Suprapubic skin (tissue), 4 donors: ENCODE data around the gene SLC9A9. TPM values are rescaled to one million over a fixed set of nuclear protein-coding genes. Genes with fewer than 3 reads are reported as not detected.

Source experiments
- DNase-seq, 2 donors: peaks; one replicate each; pipeline ENCODE4 v3.0.0-alpha.2; 2019; ENCODE audit warnings: low spot score in 2 of 2
- H3K27ac ChIP-seq: fragments of 200-600 bp; sonication (generic); one replicate; pipeline ENCODE4 v1.5.1; 2019
- H3K27me3 ChIP-seq: fragments of 200-600 bp; sonication (generic); one replicate; pipeline ENCODE4 v1.5.1; 2019
- H3K36me3 ChIP-seq: fragments of 200-600 bp; sonication (generic); one replicate; pipeline ENCODE4 v1.5.1; 2019
- H3K4me1 ChIP-seq: fragments of 200-600 bp; sonication (generic); one replicate; pipeline ENCODE4 v1.5.1; 2019
- H3K4me3 ChIP-seq: fragments of 200-600 bp; sonication (generic); one replicate; pipeline ENCODE4 v1.5.1; 2019; ENCODE audit warnings: mild to moderate bottlenecking
- H3K9me3 ChIP-seq: fragments of 200-600 bp; sonication (generic); one replicate; pipeline ENCODE4 v1.5.1; 2019
- CTCF ChIP-seq, 2 donors: fragments of 200-600 bp in 1 of 2; fragments of 450-650 bp in 1 of 2; sonication (generic) in 1 of 2; IDR thresholded peaks; one replicate each; pipeline ENCODE4 v1.5.1; 2016 to 2019; ENCODE audit warnings: antibody characterized with exemption in 2 of 2, mild to moderate bottlenecking in 1 of 2, moderate library complexity in 1 of 2
- EP300 ChIP-seq: sonication (generic); formaldehyde crosslinking; IDR thresholded peaks from one replicate; pipeline ENCODE4 v1.6.1; 2017; ENCODE audit warnings: antibody characterized with exemption
- POLR2A ChIP-seq, 2 donors: fragments of 450-650 bp; IDR thresholded peaks; one replicate each; pipeline ENCODE4 v1.6.1; 2017; ENCODE audit warnings: antibody characterized with exemption in 2 of 2, mild to moderate bottlenecking in 2 of 2, moderate library complexity in 2 of 2
- POLR2AphosphoS5 ChIP-seq, 3 donors: sonication (generic); formaldehyde crosslinking; IDR thresholded peaks; one replicate each; pipeline ENCODE4 v1.6.1; 2017; ENCODE audit warnings: antibody characterized with exemption in 3 of 3
- WGBS: methylation state at CpG from one replicate; pipeline ENCODE4 v1.1.5; 2018; 5-methylcytosine and 5-hydroxymethylcytosine counted together
- total RNA-seq, 4 donors: library from RNA; depleted of rRNA; stranded (reverse); fragments of >200 nt; gene quantifications; one replicate each; pipeline ENCODE4 v1.1.0, GENCODE V29; 2016

The SLC9A9 gene
- total RNA-seq, 4 donors from 2014 or later, result 16.6 to 51.0 (median 30.0) TPM

- TF ChIP-seq POLR2AphosphoS5 (IDR thresholded peaks at IDR 0.05), result no peak
- TF ChIP-seq CTCF (IDR thresholded peaks at IDR 0.05), result no peak
- Histone ChIP-seq H3K36me3 (peaks cover 10% of the 10 kb centered on the region), H3K9me3 (no peaks in the 10 kb centered on the region), H3K4me3 (no peak overlapping the region), H3K27ac (no peak overlapping the region), H3K4me1 (no peaks in the 10 kb centered on the region), H3K27me3 (no peaks in the 10 kb centered on the region)
- 87% methylated on average over 1 of the region's 1 CpG for WGBS
- no peak for DNase-seq
Observed at GRCh38 chr3:143465666-143466065, 382.6 kb downstream of the SLC9A9 start.

- TF ChIP-seq CTCF (IDR thresholded peaks at IDR 0.05) (no peak), POLR2A (IDR thresholded peaks at IDR 0.05) (no peak), POLR2AphosphoS5 (IDR thresholded peaks at IDR 0.05) (no peak), EP300 (no peak)
- Histone ChIP-seq H3K4me1 (no peaks in the 10 kb centered on the region), H3K27me3 (no peaks in the 10 kb centered on the region), H3K27ac (no peak overlapping the region), H3K4me3 (no peak overlapping the region), H3K9me3 (no peaks in the 10 kb centered on the region), H3K36me3 (peaks cover 10% of the 10 kb centered on the region)
- no peak for DNase-seq
- WGBS, result 72% methylated on average over 2 of the region's 2 CpGs
Observed at GRCh38 chr3:143464850-143465249, 383.4 kb downstream of the SLC9A9 start.

GRCh38 chr3:143455480-143455879 lies 392.8 kb downstream of the SLC9A9 start:
- H3K4me1 ChIP-seq, result no peaks in the 10 kb centered on the region

GRCh38 chr3:143450632-143451031 lies 397.6 kb downstream of the SLC9A9 start:
- Histone ChIP-seq H3K9me3 (no peaks in the 10 kb centered on the region), H3K4me3 (no peak overlapping the region), H3K4me1 (no peaks in the 10 kb centered on the region), H3K27me3 (no peaks in the 10 kb centered on the region), H3K36me3 (no peaks in the 10 kb centered on the region), H3K27ac (no peak overlapping the region)
- no peak for DNase-seq
- 83% methylated on average over 1 of the region's 1 CpG for WGBS
- TF ChIP-seq CTCF (IDR thresholded peaks at IDR 0.05) (no peak), EP300 (no peak), POLR2AphosphoS5 (IDR thresholded peaks at IDR 0.05) (no peak), POLR2A (IDR thresholded peaks at IDR 0.05) (no peak)

More at GRCh38 chr3:143455480-143455879, 392.8 kb downstream of the SLC9A9 start:
- H3K36me3 ChIP-seq, result no peaks in the 10 kb centered on the region
- no peak overlapping the region for H3K27ac ChIP-seq
- H3K4me3 ChIP-seq, result no peak overlapping the region
- no peaks in the 10 kb centered on the region for H3K9me3 ChIP-seq
- TF ChIP-seq CTCF (IDR thresholded peaks at IDR 0.05), result no peak
- no peaks in the 10 kb centered on the region for H3K27me3 ChIP-seq
- DNase-seq, result no peak

GRCh38 chr3:143447491-143447890 lies 400.8 kb downstream of the SLC9A9 start:
- peaks cover 6% of the 10 kb centered on the region for H3K4me1 ChIP-seq
- no peaks in the 10 kb centered on the region for H3K9me3 ChIP-seq
- H3K4me3 ChIP-seq, result no peak overlapping the region
- no peak for DNase-seq
- H3K27ac ChIP-seq, result no peak overlapping the region
- H3K27me3 ChIP-seq, result no peaks in the 10 kb centered on the region
- WGBS, result 94% methylated on average over 5 of the region's 5 CpGs
- no peaks in the 10 kb centered on the region for H3K36me3 ChIP-seq
- TF ChIP-seq CTCF (IDR thresholded peaks at IDR 0.05), result no peak
- no peak for TF ChIP-seq POLR2AphosphoS5 (IDR thresholded peaks at IDR 0.05)
- TF ChIP-seq POLR2A (IDR thresholded peaks at IDR 0.05), result no peak
- TF ChIP-seq EP300, result no peak
